Chondrocyte (in vitro differentiated cells): ENCODE results near the gene FAM24B. TPM values are rescaled to one million over a fixed set of nuclear protein-coding genes. Genes with fewer than 3 reads are reported as not detected.
"Not testable (repeated sequence)": the region's sequence is repeated elsewhere in the genome, so short reads cannot be mapped to it uniquely, and the experiment has no call there.

Experiments used
- DNase-seq: peaks from one replicate; pipeline ENCODE4 v3.0.0; 2021; ENCODE audit warnings: mixed read lengths, low spot score
- H3K27ac Mint-ChIP-seq: one replicate; pipeline ENCODE4 v1.8.0; 2021; ENCODE audit warnings: mild to moderate bottlenecking, moderate library complexity, mixed read lengths; ENCODE audit not compliant: unreplicated experiment
- H3K27me3 Mint-ChIP-seq: 2 replicates; pipeline ENCODE4 v1.8.0; 2021; ENCODE audit warnings: low read depth, mixed read lengths
- H3K36me3 Mint-ChIP-seq: 2 replicates; pipeline ENCODE4 v1.8.0; 2021; ENCODE audit warnings: low read depth, mixed read lengths
- H3K4me1 Mint-ChIP-seq: 2 replicates; pipeline ENCODE4 v1.8.0; 2021; ENCODE audit warnings: low read depth, mild to moderate bottlenecking, mixed read lengths
- H3K4me3 Mint-ChIP-seq: one replicate; pipeline ENCODE4 v1.8.0; 2021; ENCODE audit warnings: mild to moderate bottlenecking, moderate library complexity, mixed read lengths; ENCODE audit not compliant: unreplicated experiment
- H3K9me3 Mint-ChIP-seq: 2 replicates; pipeline ENCODE4 v1.8.0; 2021; ENCODE audit warnings: low read depth, mixed read lengths
- long read RNA-seq: library from polyadenylated mRNA; stranded (forward); transcript quantifications from one replicate; pipeline ENCODE4 v2.0.0, GENCODE V29; 2021
- total RNA-seq: library from RNA; stranded (reverse); gene quantifications from 3 replicates; pipeline ENCODE4 v1.2.1, GENCODE V29; 2021
- TF ChIP-seq, protein P1 (sequence below): fragments of 200-600 bp; sonication (generic); IDR thresholded peaks from 2 replicates; pipeline ENCODE4 v1.5.0; 2021; ENCODE audit warnings: antibody characterized with exemption, mild to moderate bottlenecking, moderate library complexity

FAM24B gene, protein sequence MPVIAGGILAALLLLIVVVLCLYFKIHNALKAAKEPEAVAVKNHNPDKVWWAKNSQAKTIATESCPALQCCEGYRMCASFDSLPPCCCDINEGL
- not detected in 3 replicates for total RNA-seq
- long read RNA-seq, result 0 reads

DNA sequence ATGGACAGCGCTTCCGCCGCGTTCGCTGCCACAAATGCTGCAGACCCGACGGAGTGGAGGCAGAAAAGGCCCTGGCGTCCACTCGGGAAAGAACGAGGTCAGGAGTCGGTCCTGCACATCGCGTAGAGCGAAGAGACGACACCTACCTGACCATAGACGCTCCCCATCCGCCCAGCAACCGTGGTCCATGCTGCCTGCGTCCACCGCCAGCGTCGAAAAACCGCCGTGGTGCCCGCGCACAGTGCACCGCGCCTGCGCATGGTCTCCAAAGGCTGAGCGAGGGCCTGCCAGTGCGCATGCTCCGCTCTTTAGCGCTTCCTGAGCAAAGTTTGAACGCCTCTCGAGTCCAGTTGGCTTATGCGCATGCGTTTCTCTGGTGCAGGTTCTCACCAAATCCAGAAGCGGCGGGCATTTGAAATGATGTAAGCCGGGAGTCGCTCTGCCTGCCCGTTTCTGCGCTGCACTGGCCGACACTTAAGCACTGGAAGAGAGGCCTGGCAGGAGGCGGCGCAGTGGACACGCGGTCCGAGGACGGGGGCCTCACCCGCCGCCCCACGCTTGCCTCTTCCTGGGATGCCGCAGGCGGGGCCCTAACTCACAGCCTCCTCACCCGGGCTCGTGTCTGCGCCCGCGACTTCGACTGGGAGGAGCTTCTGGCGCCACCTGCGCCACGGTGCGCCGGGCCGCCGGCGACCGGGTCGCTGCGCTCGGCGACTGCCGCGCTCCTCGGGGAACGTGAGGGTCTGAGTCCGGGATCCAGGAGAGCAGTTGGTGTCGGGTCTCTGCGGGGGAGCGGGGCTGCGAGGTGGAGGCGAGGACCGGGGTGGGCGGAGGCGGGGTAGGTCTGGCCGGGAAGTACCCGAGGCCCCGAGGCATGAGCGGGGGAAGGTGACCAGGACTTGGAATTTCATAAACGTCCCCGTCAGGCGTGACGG lies at the start of gene FAM24B:
Gene FAM24B (minus strand): TSS at position 243 of the 935 bp plus-strand sequence. CDS start 29,066 bp downstream, outside the sequence.
- peaks cover 20% of the 10 kb centered on the region for H3K27me3 Mint-ChIP-seq
- DNase-seq, result peak; percentile 86
- peak within 1 kb of the TSS; percentile 21 for H3K4me3 Mint-ChIP-seq
- TF ChIP-seq, protein P1, sequence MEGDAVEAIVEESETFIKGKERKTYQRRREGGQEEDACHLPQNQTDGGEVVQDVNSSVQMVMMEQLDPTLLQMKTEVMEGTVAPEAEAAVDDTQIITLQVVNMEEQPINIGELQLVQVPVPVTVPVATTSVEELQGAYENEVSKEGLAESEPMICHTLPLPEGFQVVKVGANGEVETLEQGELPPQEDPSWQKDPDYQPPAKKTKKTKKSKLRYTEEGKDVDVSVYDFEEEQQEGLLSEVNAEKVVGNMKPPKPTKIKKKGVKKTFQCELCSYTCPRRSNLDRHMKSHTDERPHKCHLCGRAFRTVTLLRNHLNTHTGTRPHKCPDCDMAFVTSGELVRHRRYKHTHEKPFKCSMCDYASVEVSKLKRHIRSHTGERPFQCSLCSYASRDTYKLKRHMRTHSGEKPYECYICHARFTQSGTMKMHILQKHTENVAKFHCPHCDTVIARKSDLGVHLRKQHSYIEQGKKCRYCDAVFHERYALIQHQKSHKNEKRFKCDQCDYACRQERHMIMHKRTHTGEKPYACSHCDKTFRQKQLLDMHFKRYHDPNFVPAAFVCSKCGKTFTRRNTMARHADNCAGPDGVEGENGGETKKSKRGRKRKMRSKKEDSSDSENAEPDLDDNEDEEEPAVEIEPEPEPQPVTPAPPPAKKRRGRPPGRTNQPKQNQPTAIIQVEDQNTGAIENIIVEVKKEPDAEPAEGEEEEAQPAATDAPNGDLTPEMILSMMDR, result no peak
- H3K27ac Mint-ChIP-seq, result no peak within 1 kb of the TSS
- no peaks in the 10 kb centered on the region for H3K36me3 Mint-ChIP-seq
- H3K4me1 Mint-ChIP-seq, result no peaks in the 10 kb centered on the region
- H3K9me3 Mint-ChIP-seq, result no peaks in the 10 kb centered on the region

DNA sequence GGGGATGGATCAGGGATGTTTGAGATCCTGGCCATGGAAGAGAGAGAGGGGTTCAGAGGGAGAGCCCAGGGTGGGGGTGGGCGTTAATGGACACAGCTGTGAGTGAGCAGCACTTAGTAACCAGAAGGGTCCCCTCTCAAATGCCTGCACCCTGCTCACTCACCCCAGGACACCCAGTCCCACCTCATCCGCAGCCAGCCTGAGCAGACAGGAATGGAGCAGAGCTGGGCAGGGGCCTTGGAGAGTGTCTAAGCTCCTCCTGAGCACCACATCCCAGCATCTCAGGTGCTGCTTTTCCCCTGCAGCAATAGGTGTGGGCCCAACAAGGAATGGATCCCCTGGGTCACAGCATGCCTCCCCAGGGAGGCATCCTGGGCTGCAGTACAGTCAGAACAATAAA lies 36.3 kb upstream of the FAM24B start:
- Mint-ChIP-seq H3K27ac (no peak overlapping the region), H3K36me3 (peaks cover 6% of the 10 kb centered on the region), H3K4me1 (no peaks in the 10 kb centered on the region), H3K4me3 (no peak overlapping the region), H3K27me3 (peaks cover 1% of the 10 kb centered on the region), H3K9me3 (peaks cover 19% of the 10 kb centered on the region)
- no peak for DNase-seq
- TF ChIP-seq, protein P1, result no peak

DNA sequence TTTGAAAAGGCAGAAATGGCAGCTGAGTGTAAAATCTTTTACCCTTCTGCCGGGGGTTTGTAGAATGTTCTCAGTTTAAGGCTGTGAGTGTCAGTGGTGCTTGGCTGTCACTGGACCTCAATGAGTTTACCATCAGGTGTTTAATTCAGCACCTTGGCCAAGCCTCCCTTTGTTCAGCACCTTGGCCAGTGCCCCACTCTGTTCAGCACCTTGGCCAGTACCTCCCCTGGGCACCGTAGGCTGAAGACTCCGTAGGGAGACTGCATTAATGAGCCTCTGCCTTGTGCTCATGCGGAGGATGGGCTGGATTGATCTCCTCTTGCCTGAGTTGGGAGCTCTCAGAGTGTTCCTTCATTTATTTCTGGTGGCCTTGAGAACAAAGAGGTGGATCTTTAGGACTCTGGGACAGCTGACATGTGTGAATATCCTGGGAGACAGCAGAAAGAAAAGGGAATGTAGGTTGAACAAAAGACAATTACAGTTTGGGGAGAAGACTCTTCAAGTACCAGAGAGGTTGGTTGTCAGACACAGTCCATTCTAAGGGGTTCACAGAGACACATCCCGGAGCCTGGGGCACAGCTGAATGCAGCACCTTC lies 32.6 kb upstream of the FAM24B start:
- peaks cover 9% of the 10 kb centered on the region for H3K9me3 Mint-ChIP-seq
- no peak overlapping the region for H3K4me3 Mint-ChIP-seq
- DNase-seq, result no peak
- no peak overlapping the region for H3K27ac Mint-ChIP-seq
- peaks cover 5% of the 10 kb centered on the region for H3K27me3 Mint-ChIP-seq
- no peaks in the 10 kb centered on the region for H3K4me1 Mint-ChIP-seq
- TF ChIP-seq, protein P1, result no peak
- H3K36me3 Mint-ChIP-seq, result peaks cover 2% of the 10 kb centered on the region

DNA sequence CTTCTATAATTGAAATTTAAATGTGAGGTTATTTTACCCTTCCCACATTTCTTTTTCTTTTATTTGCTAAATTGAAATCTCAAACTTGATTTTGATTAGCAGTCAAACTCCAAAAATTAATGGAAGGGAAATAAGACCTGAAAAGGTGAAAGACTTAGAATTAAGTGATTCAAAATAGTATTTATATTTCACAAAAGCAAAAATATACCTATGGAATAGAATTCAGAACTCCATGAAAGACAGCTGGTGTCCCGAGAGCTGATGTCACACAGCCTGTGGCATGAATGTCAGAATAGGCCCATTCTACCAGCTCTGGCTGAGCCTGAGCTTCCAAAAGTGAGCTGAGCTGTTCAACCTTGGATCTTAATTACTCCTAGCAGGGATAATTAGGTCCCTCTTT lies 30.9 kb upstream of the FAM24B start, which contains the start of gene FAM24A:
Gene FAM24A (plus strand): TSS at position 301 of the 400 bp plus-strand sequence. CDS start 1,025 bp downstream, outside the sequence.
- TF ChIP-seq, protein P1, result no peak
- Mint-ChIP-seq H3K36me3 (no peaks in the 10 kb centered on the region), H3K9me3 (no peaks in the 10 kb centered on the region), H3K27me3 (peaks cover 3% of the 10 kb centered on the region), H3K4me3 (no peak within 1 kb of the TSS), H3K4me1 (no peaks in the 10 kb centered on the region), H3K27ac (no peak within 1 kb of the TSS)
- no peak for DNase-seq

DNA sequence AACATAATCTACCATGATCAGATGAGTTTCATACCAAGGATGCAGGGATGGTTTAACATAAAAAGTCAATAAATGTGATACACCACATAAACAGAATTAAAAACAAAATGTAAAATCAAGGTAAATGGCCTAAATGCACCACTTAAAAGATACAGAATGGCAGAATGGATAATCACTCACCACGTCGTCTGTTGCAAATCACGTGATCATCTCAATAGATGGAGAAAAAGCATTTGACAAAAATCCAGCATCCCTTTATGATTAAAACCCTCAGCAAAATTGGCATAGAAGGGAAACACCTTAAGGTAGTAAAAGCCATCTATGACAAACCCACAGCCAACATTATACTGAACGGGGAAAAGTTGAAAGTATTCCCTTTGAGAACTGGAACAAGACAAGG lies 24.5 kb upstream of the FAM24B start:
- not testable (repeated sequence) for H3K9me3 Mint-ChIP-seq, H3K36me3 Mint-ChIP-seq, H3K27ac Mint-ChIP-seq, DNase-seq, H3K4me1 Mint-ChIP-seq, H3K27me3 Mint-ChIP-seq, H3K4me3 Mint-ChIP-seq
